Fibroblast of villous mesenchyme (primary cell): ENCODE data around the gene HMCN2. TPM values are rescaled to one million over a fixed set of nuclear protein-coding genes. Genes with fewer than 3 reads are reported as not detected.

Source experiments
- DNase-seq: peaks from one replicate; pipeline ENCODE4 v3.0.0-alpha.2; 2010; ENCODE audit warnings: low read depth
- H3K4me3 ChIP-seq: 2 replicates; pipeline ENCODE4 v1.5.1; 2011; ENCODE audit warnings: low read depth, mild to moderate bottlenecking, low read length
- total RNA-seq: library from RNA; depleted of rRNA; stranded (reverse); fragments of >200 nt; gene quantifications from 2 replicates; pipeline ENCODE4 v1.2.3, GENCODE V29; 2012
- TF ChIP-seq, protein P1 (sequence below): IDR thresholded peaks from 2 replicates; pipeline ENCODE4 v1.5.1; 2012; ENCODE audit warnings: low read depth, mild to moderate bottlenecking, low read length; ENCODE audit not compliant: insufficient read depth

HMCN2 gene
- total RNA-seq, 1 donor, result not detected

DNA sequence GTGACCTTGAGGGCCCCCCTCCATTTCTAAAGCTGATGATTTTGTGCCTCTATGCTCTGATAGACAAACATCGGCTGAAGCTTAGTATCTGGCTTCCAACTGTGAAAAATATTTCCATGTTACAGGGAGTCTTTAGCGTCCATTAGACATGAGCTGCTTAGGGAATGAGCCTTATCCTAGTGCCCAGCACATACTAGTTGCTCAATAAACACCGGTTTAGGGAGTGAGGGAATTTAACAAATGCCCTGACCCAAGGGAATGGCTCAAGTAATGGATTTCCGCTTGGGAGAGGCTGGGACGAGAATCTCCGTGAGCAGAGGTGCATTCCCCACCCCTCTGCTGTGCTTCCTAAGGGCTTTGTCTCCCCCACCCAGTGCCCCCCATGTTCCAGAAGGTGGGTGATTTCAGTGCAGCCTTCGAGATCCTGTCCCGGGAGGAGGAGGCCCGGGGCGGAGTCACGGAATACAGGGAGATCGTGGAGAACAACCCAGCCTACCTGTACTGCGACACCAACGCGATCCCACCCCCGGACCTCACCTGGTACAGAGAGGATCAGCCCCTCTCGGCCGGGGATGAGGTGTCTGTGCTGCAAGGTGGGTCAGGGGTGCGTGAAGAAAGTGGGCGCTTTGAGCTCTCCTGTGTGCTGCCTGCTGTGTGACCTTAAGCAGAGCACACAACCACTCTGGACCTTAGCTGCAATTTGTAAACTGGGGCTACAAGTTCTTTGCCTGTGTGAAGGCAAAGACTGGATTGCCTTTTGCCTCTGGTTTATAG is 113.5 kb downstream of the HMCN2 start:
- H3K4me3 ChIP-seq, result no peak overlapping the region
- no peak for DNase-seq
- TF ChIP-seq, protein P1, sequence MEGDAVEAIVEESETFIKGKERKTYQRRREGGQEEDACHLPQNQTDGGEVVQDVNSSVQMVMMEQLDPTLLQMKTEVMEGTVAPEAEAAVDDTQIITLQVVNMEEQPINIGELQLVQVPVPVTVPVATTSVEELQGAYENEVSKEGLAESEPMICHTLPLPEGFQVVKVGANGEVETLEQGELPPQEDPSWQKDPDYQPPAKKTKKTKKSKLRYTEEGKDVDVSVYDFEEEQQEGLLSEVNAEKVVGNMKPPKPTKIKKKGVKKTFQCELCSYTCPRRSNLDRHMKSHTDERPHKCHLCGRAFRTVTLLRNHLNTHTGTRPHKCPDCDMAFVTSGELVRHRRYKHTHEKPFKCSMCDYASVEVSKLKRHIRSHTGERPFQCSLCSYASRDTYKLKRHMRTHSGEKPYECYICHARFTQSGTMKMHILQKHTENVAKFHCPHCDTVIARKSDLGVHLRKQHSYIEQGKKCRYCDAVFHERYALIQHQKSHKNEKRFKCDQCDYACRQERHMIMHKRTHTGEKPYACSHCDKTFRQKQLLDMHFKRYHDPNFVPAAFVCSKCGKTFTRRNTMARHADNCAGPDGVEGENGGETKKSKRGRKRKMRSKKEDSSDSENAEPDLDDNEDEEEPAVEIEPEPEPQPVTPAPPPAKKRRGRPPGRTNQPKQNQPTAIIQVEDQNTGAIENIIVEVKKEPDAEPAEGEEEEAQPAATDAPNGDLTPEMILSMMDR, result no peak

DNA sequence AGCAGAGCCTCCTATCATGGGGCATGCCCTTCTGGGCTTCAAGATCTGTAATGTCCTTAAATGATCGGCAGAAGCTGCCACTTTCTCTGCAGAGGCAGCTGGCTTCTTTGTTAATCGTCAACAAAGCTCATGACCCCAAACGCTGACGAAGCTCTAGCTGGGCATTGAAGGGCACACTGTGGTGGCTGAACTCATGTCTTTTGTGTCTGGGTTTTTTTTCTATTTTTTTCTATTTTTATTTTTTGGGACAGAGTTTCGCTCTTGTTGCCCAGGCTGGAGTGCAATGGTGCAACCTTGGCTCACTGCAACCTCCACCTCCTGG is 114.0 kb downstream of the HMCN2 start:
- DNase-seq, result no peak
- TF ChIP-seq, protein P1, result no peak
- no peak overlapping the region for H3K4me3 ChIP-seq

DNA sequence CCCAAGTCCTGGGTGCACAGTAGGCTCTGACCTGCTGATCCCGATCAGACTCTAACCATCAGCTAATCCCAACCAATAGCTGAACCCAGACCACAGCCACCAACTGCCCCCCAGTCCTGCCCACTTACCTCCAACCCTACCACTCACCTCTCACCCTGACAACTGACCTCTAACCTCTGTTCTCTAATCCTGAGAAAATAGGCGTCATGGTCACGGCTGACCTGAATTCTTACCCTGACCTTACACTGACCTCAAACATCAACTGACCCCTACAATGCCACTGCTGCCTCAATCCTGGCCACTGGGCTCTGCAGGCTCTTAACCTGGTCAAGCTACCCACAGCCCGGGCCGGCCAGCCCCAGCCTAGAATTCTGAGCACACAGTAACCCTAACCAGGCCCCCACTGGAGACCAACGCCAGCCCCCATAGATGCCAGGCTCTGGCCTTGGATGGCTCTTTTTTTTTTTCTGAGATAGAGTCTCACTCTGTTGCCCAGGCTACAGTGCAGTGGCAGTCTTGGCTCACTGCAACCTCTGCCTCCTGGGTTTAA is 115.4 kb downstream of the HMCN2 start:
- H3K4me3 ChIP-seq, result no peak overlapping the region
- no peak for DNase-seq
- TF ChIP-seq, protein P1, result no peak

DNA sequence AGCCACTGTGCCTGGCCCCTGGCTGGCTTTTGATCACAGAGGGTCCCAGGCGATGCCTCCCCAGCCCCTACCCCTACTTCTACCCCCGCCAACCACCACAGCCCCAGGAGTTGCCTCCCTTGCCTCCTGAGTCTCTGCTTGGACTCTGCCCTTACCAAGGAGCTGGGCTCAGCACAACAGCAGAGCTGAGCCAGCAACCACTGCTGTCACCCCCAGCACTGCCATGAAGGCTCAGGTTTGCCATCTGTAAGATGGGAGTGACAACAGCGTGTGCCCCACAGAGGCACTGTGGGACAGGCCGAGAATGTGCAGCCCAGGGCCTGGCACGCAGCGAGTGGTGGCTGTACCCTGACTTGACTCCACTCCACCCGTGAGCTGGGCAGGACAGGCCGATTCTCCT is 116.1 kb downstream of the HMCN2 start:
- TF ChIP-seq, protein P1, result no peak
- DNase-seq, result no peak
- no peak overlapping the region for H3K4me3 ChIP-seq

DNA sequence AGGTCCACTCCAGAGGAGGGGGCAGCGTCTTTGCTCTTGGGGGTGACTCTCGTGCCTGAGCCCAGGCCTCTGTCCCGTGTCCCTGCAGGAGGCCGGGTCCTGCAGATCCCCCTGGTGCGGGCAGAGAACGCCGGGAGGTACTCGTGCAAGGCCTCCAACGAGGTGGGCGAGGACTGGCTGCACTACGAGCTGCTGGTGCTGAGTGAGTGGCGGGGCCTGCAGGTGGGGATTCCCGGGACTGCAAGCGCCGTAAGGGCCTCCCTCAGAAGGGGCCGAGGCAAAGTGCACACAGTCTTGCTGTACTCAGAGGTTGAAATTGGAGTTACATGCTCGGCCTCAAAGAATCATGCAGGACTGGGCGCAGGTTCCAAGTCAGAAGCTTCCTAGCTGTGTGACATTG is 116.5 kb downstream of the HMCN2 start:
- H3K4me3 ChIP-seq, result no peak overlapping the region
- TF ChIP-seq, protein P1, result no peak
- DNase-seq, result no peak

DNA sequence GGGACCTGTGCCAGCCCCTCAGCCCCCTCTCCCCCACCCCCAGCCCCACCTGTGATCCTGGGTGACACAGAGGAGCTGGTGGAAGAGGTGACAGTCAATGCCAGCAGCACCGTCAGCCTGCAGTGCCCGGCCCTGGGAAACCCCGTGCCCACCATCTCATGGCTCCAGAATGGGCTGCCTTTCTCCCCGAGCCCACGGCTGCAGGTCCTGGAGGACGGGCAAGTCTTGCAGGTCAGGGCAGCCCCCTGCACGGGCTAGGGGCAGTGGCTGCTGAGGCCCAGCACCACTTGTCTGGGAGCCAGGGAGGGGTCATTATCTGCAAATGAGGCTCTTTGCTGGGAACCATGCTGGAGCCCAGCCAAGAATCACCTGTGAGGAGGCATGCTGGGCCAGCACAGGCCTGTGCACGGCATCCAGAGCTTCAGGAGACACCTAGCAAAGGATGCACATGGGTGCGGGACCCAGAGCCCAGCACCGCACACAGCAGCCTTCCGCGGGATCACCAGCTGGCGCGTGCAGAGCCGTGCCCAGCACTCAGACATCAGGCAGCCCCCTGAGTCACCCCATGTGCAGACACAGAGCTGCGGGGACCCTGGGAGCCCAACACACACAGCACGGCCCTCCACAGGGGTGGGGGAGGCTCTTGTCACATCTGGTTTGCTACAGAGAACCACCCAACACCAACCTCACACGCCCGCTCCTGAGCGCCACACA is 117.2 kb downstream of the HMCN2 start:
- TF ChIP-seq, protein P1, result no peak
- no peak overlapping the region for H3K4me3 ChIP-seq
- no peak for DNase-seq
